Body of pancreas (tissue), 4 donors: Measurements from ENCODE around the gene MTCH1.

Experiments used
- CTCF ChIP-seq, 7 experiments: fragments of 450-650 bp in 4 of 7; fragments of 200-600 bp in 3 of 7; sonication (generic) in 3 of 7; IDR thresholded peaks; one replicate each; pipeline ENCODE4 v1.5.1; 2016 to 2019; ENCODE audit warnings: antibody characterized with exemption in 7 of 7
- POLR2A ChIP-seq, 3 donors: fragments of 450-650 bp; IDR thresholded peaks; one replicate each; pipeline ENCODE4 v1.6.1; 2016; ENCODE audit warnings: antibody characterized with exemption in 3 of 3, mild to moderate bottlenecking in 2 of 3

DNA sequence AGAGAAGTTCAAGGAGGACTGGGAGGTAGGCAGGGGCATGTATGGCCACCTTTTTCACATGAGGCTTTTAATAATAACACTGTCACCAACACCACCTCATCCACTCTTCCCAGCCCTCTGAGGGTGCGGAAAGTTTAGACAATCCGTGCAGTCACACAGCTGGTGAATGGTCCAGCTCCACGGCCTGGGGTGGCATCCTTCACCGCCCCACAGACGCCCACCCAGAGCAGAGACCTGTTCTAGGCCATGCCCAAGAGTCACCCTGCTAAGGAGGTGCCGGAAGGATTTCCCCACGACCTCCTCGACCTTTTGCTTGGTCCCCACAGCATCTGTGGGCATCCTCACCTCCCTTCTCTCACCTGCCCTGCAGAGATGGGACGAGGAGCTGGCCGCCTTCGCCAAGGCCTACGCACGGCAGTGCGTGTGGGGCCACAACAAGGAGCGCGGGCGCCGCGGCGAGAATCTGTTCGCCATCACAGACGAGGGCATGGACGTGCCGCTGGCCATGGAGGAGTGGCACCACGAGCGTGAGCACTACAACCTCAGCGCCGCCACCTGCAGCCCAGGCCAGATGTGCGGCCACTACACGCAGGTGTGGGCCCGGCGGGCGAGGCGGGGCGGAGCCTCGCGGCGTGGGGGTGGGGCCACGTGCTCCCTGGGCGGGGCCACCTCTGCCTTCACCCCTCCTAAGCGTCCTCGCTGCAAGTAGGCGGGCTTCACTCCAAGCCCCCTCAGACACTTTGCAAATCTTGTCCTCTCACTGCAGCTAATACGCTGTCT, 27.0 kb downstream of the MTCH1 start:
- TF ChIP-seq CTCF (IDR thresholded peaks at IDR 0.05) (no peak), POLR2A (IDR thresholded peaks at IDR 0.05) (no peak)
